Measurements from ENCODE around the gene BRD7.

- TF ChIP-seq, protein P1, sequence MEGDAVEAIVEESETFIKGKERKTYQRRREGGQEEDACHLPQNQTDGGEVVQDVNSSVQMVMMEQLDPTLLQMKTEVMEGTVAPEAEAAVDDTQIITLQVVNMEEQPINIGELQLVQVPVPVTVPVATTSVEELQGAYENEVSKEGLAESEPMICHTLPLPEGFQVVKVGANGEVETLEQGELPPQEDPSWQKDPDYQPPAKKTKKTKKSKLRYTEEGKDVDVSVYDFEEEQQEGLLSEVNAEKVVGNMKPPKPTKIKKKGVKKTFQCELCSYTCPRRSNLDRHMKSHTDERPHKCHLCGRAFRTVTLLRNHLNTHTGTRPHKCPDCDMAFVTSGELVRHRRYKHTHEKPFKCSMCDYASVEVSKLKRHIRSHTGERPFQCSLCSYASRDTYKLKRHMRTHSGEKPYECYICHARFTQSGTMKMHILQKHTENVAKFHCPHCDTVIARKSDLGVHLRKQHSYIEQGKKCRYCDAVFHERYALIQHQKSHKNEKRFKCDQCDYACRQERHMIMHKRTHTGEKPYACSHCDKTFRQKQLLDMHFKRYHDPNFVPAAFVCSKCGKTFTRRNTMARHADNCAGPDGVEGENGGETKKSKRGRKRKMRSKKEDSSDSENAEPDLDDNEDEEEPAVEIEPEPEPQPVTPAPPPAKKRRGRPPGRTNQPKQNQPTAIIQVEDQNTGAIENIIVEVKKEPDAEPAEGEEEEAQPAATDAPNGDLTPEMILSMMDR (IDR thresholded peaks at IDR 0.05; ENCODE audit: low read length), result no peak
- no peak for TF ChIP-seq EZH2phosphoT487 (IDR thresholded peaks at IDR 0.05; ENCODE audit: low read length)
- no peak for TF ChIP-seq EZH2 (optimal IDR thresholded peaks at IDR 0.05; ENCODE audit: low read depth, low read length)
These were observed at the start of gene BRD7 for GRCh38 chr16:50368410-50369132.

Data from MM.1S (cell line).